Progenitor cell of endocrine pancreas (in vitro differentiated cells): ENCODE measurements around the gene PRR19. TPM values are rescaled to one million over a fixed set of nuclear protein-coding genes. Genes with fewer than 3 reads are reported as not detected.
A peak's percentile ranks its signal among the peaks of the same experiment; 100 is the strongest.
"Not testable (repeated sequence)": the region's sequence is repeated elsewhere in the genome, so short reads cannot be mapped to it uniquely, and the experiment has no call there.

ENCODE experiments used
- DNase-seq: peaks from one replicate; pipeline ENCODE4 v3.0.0; 2021; ENCODE audit warnings: low spot score; ENCODE audit not compliant: unreplicated experiment
- H3K27ac Mint-ChIP-seq: 2 replicates; pipeline ENCODE4 v1.8.0; 2021; ENCODE audit warnings: mild to moderate bottlenecking, moderate library complexity, mixed read lengths
- H3K27me3 Mint-ChIP-seq: 2 replicates; pipeline ENCODE4 v1.8.0; 2021; ENCODE audit warnings: mixed read lengths
- H3K36me3 Mint-ChIP-seq: 2 replicates; pipeline ENCODE4 v1.8.0; 2022; ENCODE audit warnings: mixed read lengths; ENCODE audit not compliant: insufficient read depth
- H3K4me1 Mint-ChIP-seq: 2 replicates; pipeline ENCODE4 v1.8.0; 2021; ENCODE audit warnings: low read depth, mixed read lengths
- H3K4me3 Mint-ChIP-seq: 2 replicates; pipeline ENCODE4 v1.8.0; 2021; ENCODE audit warnings: low read depth, mild to moderate bottlenecking, moderate library complexity, mixed read lengths
- H3K9me3 Mint-ChIP-seq: 2 replicates; pipeline ENCODE4 v1.8.0; 2021; ENCODE audit warnings: low read depth, mixed read lengths
- CTCF ChIP-seq: fragments of 200-600 bp; sonication (generic); IDR thresholded peaks from one replicate; pipeline ENCODE4 v1.5.0; 2021; ENCODE audit warnings: antibody characterized with exemption, mild to moderate bottlenecking; ENCODE audit not compliant: unreplicated experiment
- total RNA-seq: library from RNA; stranded (reverse); gene quantifications from 2 replicates; pipeline ENCODE4 v1.2.1, GENCODE V29; 2021

Gene PRR19
- total RNA-seq, 1 donor from 2014 or later, result 3.4 TPM

GRCh38 chr19:42333975-42334696, 32.2 kb downstream of the PRR19 start:
- Mint-ChIP-seq H3K36me3 (peaks cover 3% of the 10 kb centered on the region), H3K27ac (no peak overlapping the region)

DNA sequence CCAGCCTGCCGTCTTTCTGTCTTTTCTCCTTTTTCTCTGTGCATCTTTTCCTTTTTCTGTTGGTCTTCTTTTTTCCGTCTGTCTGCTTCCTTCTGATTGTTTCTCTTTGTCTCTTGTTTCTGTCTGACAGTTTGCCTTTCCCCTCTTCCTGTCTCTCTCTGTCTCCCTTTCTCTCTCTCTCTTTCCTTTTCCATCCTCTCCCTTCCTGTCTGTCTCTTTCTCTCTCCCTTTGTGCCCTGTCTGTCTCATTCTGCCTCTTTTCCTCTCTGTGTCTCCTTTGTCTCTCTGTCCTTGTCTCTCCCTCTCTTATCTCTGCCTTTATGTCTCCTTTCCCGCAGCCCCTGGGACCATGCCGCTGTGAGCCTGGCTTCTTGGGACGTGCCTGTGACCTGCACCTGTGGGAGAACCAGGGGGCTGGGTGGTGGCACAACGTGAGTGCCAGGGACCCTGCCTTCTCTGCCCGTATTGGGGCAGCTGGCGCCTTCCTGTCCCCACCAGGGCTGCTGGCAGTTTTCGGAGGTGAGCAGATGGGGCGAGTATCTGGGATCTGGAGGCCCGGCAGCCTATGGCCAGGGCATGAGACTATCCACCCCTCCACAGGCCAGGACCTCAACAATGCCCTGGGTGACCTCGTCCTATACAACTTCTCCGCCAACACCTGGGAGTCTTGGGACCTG, 32.9 kb downstream of the PRR19 start:
- H3K4me1 Mint-ChIP-seq, result no peaks in the 10 kb centered on the region
- no peak for DNase-seq
- H3K27me3 Mint-ChIP-seq, result no peaks in the 10 kb centered on the region
- TF ChIP-seq CTCF, result no peak
- H3K4me3 Mint-ChIP-seq, result no peak overlapping the region
- no peaks in the 10 kb centered on the region for H3K9me3 Mint-ChIP-seq
- H3K36me3 Mint-ChIP-seq, result peaks cover 8% of the 10 kb centered on the region
- H3K27ac Mint-ChIP-seq, result no peak overlapping the region

More at GRCh38 chr19:42333975-42334696, 32.2 kb downstream of the PRR19 start:
- Mint-ChIP-seq H3K4me3 (no peak overlapping the region), H3K27me3 (no peaks in the 10 kb centered on the region), H3K4me1 (no peaks in the 10 kb centered on the region), H3K9me3 (no peaks in the 10 kb centered on the region)
- DNase-seq, result no peak
- no peak for TF ChIP-seq CTCF

GRCh38 chr19:42335374-42335936, 33.5 kb downstream of the PRR19 start:
- no peak for DNase-seq
- no peaks in the 10 kb centered on the region for H3K27me3 Mint-ChIP-seq
- TF ChIP-seq CTCF, result no peak
- peaks cover 8% of the 10 kb centered on the region for H3K36me3 Mint-ChIP-seq
- H3K4me1 Mint-ChIP-seq, result no peaks in the 10 kb centered on the region
- no peak overlapping the region for H3K4me3 Mint-ChIP-seq
- no peaks in the 10 kb centered on the region for H3K9me3 Mint-ChIP-seq
- H3K27ac Mint-ChIP-seq, result no peak overlapping the region

- Mint-ChIP-seq H3K4me1 (no peaks in the 10 kb centered on the region), H3K4me3 (no peak overlapping the region), H3K27ac (no peak overlapping the region), H3K27me3 (no peaks in the 10 kb centered on the region), H3K36me3 (peaks cover 8% of the 10 kb centered on the region), H3K9me3 (no peaks in the 10 kb centered on the region)
- no peak for DNase-seq
- TF ChIP-seq CTCF, result no peak
Observed at GRCh38 chr19:42335971-42336370, 34.0 kb downstream of the PRR19 start.

DNA sequence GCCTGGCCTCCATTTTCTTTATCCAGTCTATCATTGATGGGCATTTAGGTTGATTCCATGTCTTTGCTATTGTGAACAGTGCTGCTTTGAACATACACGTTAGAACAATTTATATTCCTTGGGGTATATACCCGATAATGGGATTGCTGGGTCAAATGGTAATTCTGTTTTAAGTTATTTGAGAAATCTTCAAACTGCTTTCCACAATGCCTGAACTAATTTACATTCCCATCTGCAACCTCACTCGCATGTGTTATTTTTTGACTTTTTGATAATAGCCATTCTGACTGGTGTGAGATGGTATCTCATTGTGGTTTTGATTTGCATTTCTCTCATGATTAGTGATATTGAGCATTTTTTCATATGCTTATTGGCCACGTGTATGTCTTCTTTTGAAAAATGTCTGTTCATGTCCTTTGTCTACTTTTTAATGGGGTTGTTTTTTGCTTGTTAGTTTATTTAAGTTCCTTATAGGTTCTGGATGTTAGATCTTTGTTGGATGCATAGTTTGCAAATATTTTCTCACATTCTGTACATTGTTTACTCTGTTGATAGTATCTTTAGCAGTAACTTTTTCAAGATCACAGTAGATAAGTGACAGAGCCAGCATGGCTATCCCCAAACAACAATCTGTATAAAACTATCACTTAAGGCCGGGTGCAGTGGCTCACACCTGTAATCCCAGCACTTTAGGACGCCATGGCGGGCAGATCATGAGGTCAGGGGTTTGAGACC, 37.4 kb downstream of the PRR19 start:
- Mint-ChIP-seq H3K36me3 (peaks cover 10% of the 10 kb centered on the region), H3K27ac (peak overlapping the region; percentile 46)
- H3K9me3 Mint-ChIP-seq, H3K4me3 Mint-ChIP-seq, H3K4me1 Mint-ChIP-seq, H3K27me3 Mint-ChIP-seq, DNase-seq: not testable (repeated sequence)

GRCh38 chr19:42339922-42340321, 38.0 kb downstream of the PRR19 start:
- H3K36me3 Mint-ChIP-seq, result peaks cover 14% of the 10 kb centered on the region
- DNase-seq, H3K4me1 Mint-ChIP-seq, H3K27ac Mint-ChIP-seq, H3K27me3 Mint-ChIP-seq, H3K9me3 Mint-ChIP-seq, H3K4me3 Mint-ChIP-seq: not testable (repeated sequence)
